Effector memory CD8-positive, alpha-beta T cell (primary cell): ENCODE data around the gene PURB.
"Not testable (repeated sequence)": the region's sequence is repeated elsewhere in the genome, so short reads cannot be mapped to it uniquely, and the experiment has no call there.

Experiments used
- ATAC-seq: fragments of 150-1000 bp; cut with Tn5 transposase; replicated peaks from 2 replicates; pipeline ENCODE4 v1.10.0; 2021; ENCODE audit warnings: mild to moderate bottlenecking, moderate library complexity
- DNase-seq, 3 experiments: peaks; one replicate each; pipeline ENCODE4 v3.0.0; 2021
- H3K27ac Mint-ChIP-seq, 2 donors: one replicate each; pipeline ENCODE4 v1.8.0; 2022; ENCODE audit warnings: mild to moderate bottlenecking in 2 of 2, mixed read lengths in 2 of 2, moderate library complexity in 2 of 2
- H3K27me3 Mint-ChIP-seq, 2 donors: one replicate each; pipeline ENCODE4 v1.8.0; 2022; ENCODE audit warnings: mixed read lengths in 2 of 2
- H3K36me3 Mint-ChIP-seq: one replicate; pipeline ENCODE4 v1.8.0; 2022; ENCODE audit warnings: mild to moderate bottlenecking, moderate library complexity, mixed read lengths; ENCODE audit not compliant: insufficient read depth
- H3K4me1 Mint-ChIP-seq, 2 donors: one replicate each; pipeline ENCODE4 v1.8.0; 2022; ENCODE audit warnings: low read depth in 2 of 2, mixed read lengths in 2 of 2
- H3K4me3 Mint-ChIP-seq, 2 donors: one replicate each; pipeline ENCODE4 v1.8.0; 2022; ENCODE audit warnings: mild to moderate bottlenecking in 2 of 2, mixed read lengths in 2 of 2, moderate library complexity in 2 of 2
- H3K9me3 Mint-ChIP-seq, 2 donors: one replicate each; pipeline ENCODE4 v1.8.0; 2022; ENCODE audit warnings: mixed read lengths in 2 of 2

The PURB gene

GRCh38 chr7:44867073-44867995 is 18.0 kb downstream of the PURB start:
- no peak overlapping the region for H3K27ac Mint-ChIP-seq

DNA sequence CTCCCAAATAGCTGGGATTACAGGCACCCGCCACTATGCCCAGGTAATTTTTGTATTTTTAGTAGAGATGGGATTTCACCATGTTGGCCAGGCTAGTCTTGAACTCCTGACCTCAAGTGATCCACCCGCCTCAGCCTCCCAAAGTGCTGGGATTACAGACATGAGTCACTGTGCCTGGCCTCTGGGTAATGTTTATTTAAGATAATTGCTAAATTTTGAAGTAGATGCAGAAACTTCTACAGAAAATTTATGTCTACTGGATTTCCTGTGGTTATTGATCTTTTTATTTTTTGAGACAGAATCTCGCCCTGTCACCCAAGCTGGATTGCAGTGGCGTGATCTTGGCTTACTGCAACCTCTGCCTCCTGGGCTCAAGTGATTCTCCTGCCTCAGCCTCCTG is 23.4 kb downstream of the PURB start:
- not testable (repeated sequence) for ATAC-seq, H3K27me3 Mint-ChIP-seq, H3K27ac Mint-ChIP-seq, DNase-seq, H3K4me1 Mint-ChIP-seq, H3K9me3 Mint-ChIP-seq, H3K4me3 Mint-ChIP-seq, H3K36me3 Mint-ChIP-seq

More at GRCh38 chr7:44867073-44867995, 18.0 kb downstream of the PURB start:
- no peaks in the 10 kb centered on the region for H3K27me3 Mint-ChIP-seq
- ATAC-seq: no peak
- no peaks in the 10 kb centered on the region for H3K9me3 Mint-ChIP-seq
- no peak for DNase-seq
- H3K36me3 Mint-ChIP-seq: no peaks in the 10 kb centered on the region
- H3K4me1 Mint-ChIP-seq: no peaks in the 10 kb centered on the region
- no peak overlapping the region for H3K4me3 Mint-ChIP-seq

GRCh38 chr7:44858161-44858560 is 27.2 kb downstream of the PURB start:
- no peak for DNase-seq
- H3K27ac Mint-ChIP-seq: no peak overlapping the region

GRCh38 chr7:44854644-44855364 is 30.5 kb downstream of the PURB start:
- no peaks in the 10 kb centered on the region for H3K27me3 Mint-ChIP-seq
- H3K36me3 Mint-ChIP-seq: peaks cover 3% of the 10 kb centered on the region
- H3K9me3 Mint-ChIP-seq: no peaks in the 10 kb centered on the region
- ATAC-seq: no peak
- H3K4me1 Mint-ChIP-seq: peaks cover 0 to 2% of the 10 kb centered on the region in 2 donors
- H3K4me3 Mint-ChIP-seq: no peak overlapping the region
- H3K27ac Mint-ChIP-seq: no peak overlapping the region
- no peak for DNase-seq

More at GRCh38 chr7:44858161-44858560, 27.2 kb downstream of the PURB start:
- Mint-ChIP-seq H3K27me3 (no peaks in the 10 kb centered on the region), H3K4me1 (peaks cover 0 to 2% of the 10 kb centered on the region in 2 donors), H3K4me3 (no peak overlapping the region), H3K9me3 (no peaks in the 10 kb centered on the region), H3K36me3 (peaks cover 3% of the 10 kb centered on the region)
- ATAC-seq: no peak

- no peak for DNase-seq
- H3K27me3 Mint-ChIP-seq: no peaks in the 10 kb centered on the region
- peaks cover 0 to 2% of the 10 kb centered on the region in 2 donors for H3K4me1 Mint-ChIP-seq
- no peak overlapping the region for H3K27ac Mint-ChIP-seq
- no peak for ATAC-seq
- H3K9me3 Mint-ChIP-seq: no peaks in the 10 kb centered on the region
- no peak overlapping the region for H3K4me3 Mint-ChIP-seq
- H3K36me3 Mint-ChIP-seq: peaks cover 9% of the 10 kb centered on the region
Observed at GRCh38 chr7:44853391-44853790, 31.9 kb downstream of the PURB start.

GRCh38 chr7:44852590-44852989 is 32.7 kb downstream of the PURB start:
- H3K27me3 Mint-ChIP-seq: no peaks in the 10 kb centered on the region
- H3K9me3 Mint-ChIP-seq: no peaks in the 10 kb centered on the region
- H3K4me3 Mint-ChIP-seq: no peak overlapping the region
- DNase-seq (no peak), ATAC-seq (no peak)
- H3K4me1 Mint-ChIP-seq: peaks cover 0 to 4% of the 10 kb centered on the region in 2 donors
- peaks cover 17% of the 10 kb centered on the region for H3K36me3 Mint-ChIP-seq
- H3K27ac Mint-ChIP-seq: no peak overlapping the region

DNA sequence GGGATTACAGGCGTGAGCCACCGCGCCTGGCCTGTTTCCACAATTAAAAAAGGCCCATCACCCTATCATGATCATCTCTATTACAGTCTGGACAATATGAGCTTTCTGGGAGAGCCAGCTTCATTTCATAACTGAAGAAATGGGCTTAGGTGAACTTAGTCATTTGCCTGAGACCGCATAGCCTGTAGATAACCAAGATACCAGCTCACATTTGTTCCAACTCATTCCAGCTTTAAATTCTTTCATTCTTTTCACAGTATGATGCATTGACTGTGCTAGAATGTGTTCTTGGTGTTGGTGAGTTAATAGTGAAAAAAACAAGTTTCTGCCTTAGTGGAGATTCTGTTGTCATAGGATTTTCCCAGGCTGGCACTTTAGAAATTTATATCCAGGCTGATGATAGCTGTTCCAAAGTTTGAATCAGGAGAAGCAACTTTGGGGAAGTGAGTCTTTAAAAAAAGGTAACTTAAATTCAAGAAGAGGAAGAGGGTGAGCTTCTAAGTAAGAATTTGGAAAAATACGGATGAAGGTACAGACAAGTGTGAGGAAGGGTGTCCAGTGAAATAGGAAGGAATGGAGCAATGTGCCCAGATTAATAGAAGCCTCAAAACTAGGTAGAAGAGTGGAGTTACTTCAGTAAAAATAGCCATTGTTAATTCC is 35.3 kb downstream of the PURB start:
- H3K27me3 Mint-ChIP-seq: no peaks in the 10 kb centered on the region
- H3K27ac Mint-ChIP-seq: peak overlapping the region; percentile 28 to 51
- ATAC-seq (no peak), DNase-seq (no peak)
- H3K4me1 Mint-ChIP-seq: peaks cover 15 to 24% of the 10 kb centered on the region in 2 donors
- peak overlapping the region; percentile 53 to 95 for H3K4me3 Mint-ChIP-seq
- H3K9me3 Mint-ChIP-seq: no peaks in the 10 kb centered on the region
- H3K36me3 Mint-ChIP-seq: peaks cover 38% of the 10 kb centered on the region

DNA sequence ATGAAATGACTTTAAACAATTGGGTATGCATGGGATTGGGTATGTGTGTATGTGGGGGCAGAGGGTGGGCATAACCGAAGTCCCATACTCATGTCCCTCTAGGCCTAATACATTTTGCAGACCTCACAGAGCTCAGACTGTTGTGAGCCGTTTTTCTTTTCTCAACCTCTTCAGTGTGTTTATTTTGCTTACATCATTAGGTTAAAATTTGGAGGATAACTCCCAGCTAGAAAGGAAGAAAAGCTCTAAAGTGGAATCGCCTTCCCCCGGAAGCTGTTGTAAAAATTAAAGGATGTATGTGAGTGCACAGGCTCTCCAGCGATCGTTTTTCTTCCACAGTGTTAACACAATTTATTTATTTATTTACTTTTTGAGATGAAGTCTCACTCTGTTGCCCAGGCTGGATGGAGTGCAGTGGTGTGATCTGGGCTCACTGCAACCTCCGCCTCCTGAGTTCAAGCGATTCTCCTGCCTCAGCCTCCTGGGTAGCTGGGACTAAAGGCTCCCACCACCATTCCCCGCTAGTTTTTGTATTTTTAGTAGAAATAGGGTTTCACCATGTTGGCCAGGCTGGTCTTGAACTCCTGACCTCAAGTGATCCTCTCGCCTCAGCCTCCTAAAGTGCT is 36.0 kb downstream of the PURB start:
- Mint-ChIP-seq H3K27ac (peak overlapping the region; percentile 28 to 51), H3K9me3 (no peaks in the 10 kb centered on the region), H3K27me3 (no peaks in the 10 kb centered on the region), H3K36me3 (peaks cover 38% of the 10 kb centered on the region), H3K4me3 (peak overlapping the region; percentile 87 to 95), H3K4me1 (peaks cover 15 to 26% of the 10 kb centered on the region in 2 donors)
- DNase-seq: no peak
- ATAC-seq: no peak

GRCh38 chr7:44847920-44848634 is 37.3 kb downstream of the PURB start, which contains the start of gene H2AZ2:
Gene H2AZ2 (minus strand): TSS chr7:44848087. CDS start chr7:44847971, 116 bp downstream.
- H3K9me3 Mint-ChIP-seq: no peaks in the 10 kb centered on the region
- H3K4me1 Mint-ChIP-seq: peaks cover 15 to 26% of the 10 kb centered on the region in 2 donors
- ATAC-seq (peak; percentile 74), DNase-seq (peak; percentile 99 to 100 (median 99))
- peak within 1 kb of the TSS; percentile 87 to 95 for H3K4me3 Mint-ChIP-seq
- no peaks in the 10 kb centered on the region for H3K27me3 Mint-ChIP-seq
- H3K27ac Mint-ChIP-seq: peak within 1 kb of the TSS; percentile 97 to 99
- peaks cover 47% of the 10 kb centered on the region for H3K36me3 Mint-ChIP-seq

- Mint-ChIP-seq H3K27me3 (no peaks in the 10 kb centered on the region), H3K27ac (peak overlapping the region; percentile 97 to 99), H3K36me3 (peaks cover 53% of the 10 kb centered on the region), H3K9me3 (no peaks in the 10 kb centered on the region), H3K4me3 (peak overlapping the region; percentile 87 to 95), H3K4me1 (peaks cover 19 to 27% of the 10 kb centered on the region in 2 donors)
- peak; percentile 54 for ATAC-seq
- DNase-seq: peak; percentile 81 to 85 (median 83)
Observed at GRCh38 chr7:44847509-44847919, 37.8 kb downstream of the PURB start.

GRCh38 chr7:44846816-44847508 is 38.4 kb downstream of the PURB start:
- Mint-ChIP-seq H3K27me3 (no peaks in the 10 kb centered on the region), H3K27ac (peak overlapping the region; percentile 97 to 99), H3K4me1 (peaks cover 23 to 33% of the 10 kb centered on the region in 2 donors), H3K9me3 (no peaks in the 10 kb centered on the region), H3K36me3 (peaks cover 58% of the 10 kb centered on the region), H3K4me3 (peak overlapping the region; percentile 87 to 95)
- DNase-seq: peak in 1 of 3 experiments; percentile 7
- no peak for ATAC-seq

GRCh38 chr7:44846390-44846789 is 38.9 kb downstream of the PURB start:
- Mint-ChIP-seq H3K36me3 (peaks cover 64% of the 10 kb centered on the region), H3K27ac (peak overlapping the region; percentile 97 to 99), H3K4me1 (peaks cover 27 to 38% of the 10 kb centered on the region in 2 donors), H3K4me3 (peak overlapping the region; percentile 87 to 95)
- H3K9me3 Mint-ChIP-seq, H3K27me3 Mint-ChIP-seq, ATAC-seq: not testable (repeated sequence)
- peak in 2 of 3 experiments; percentile 12 to 21 for DNase-seq
